Activated CD4-positive, CD25-positive, alpha-beta regulatory T cell treated with anti-CD3 and anti-CD28 coated beads, Interleukin-2, amount 50 U/mL, for 72 hours (primary cell): ENCODE data around the gene TKTL2.
"Not testable (repeated sequence)": the region's sequence is repeated elsewhere in the genome, so short reads cannot be mapped to it uniquely, and the experiment has no call there.

Source experiments
- DNase-seq: peaks from one replicate; pipeline ENCODE4 v3.0.0; 2021

TKTL2 gene

GRCh38 chr4:163473576-163473975 is at the start of gene TKTL2:
Gene TKTL2 (minus strand): TSS chr4:163473754. CDS start chr4:163473734, 20 bp downstream.
- DNase-seq, result no peak

- no peak for DNase-seq
Measured at GRCh38 chr4:163515198-163515597, 41.6 kb upstream of the TKTL2 start.

GRCh38 chr4:163505374-163505773 is 31.8 kb upstream of the TKTL2 start:
- DNase-seq, result no peak

- DNase-seq, result no peak
Measured at GRCh38 chr4:163500586-163500985, 27.0 kb upstream of the TKTL2 start.

- no peak for DNase-seq
Measured at GRCh38 chr4:163495900-163496299, 22.3 kb upstream of the TKTL2 start.

- peak; percentile 77 for DNase-seq
Measured at GRCh38 chr4:163494360-163495241, 21.0 kb upstream of the TKTL2 start, which contains the start of gene TMA16. Gene TMA16 (plus strand): TSS chr4:163494690. CDS start chr4:163494802, 112 bp downstream.

GRCh38 chr4:163493643-163494359 is 20.2 kb upstream of the TKTL2 start:
- DNase-seq, result no peak

GRCh38 chr4:163492951-163493504 is 19.5 kb upstream of the TKTL2 start:
- DNase-seq, result no peak

GRCh38 chr4:163489929-163490328 is 16.4 kb upstream of the TKTL2 start:
- no peak for DNase-seq

GRCh38 chr4:163486321-163486720 is 12.8 kb upstream of the TKTL2 start:
- DNase-seq, result no peak

GRCh38 chr4:163485589-163485988 is 12.0 kb upstream of the TKTL2 start:
- DNase-seq, result no peak

- DNase-seq, result no peak
Measured at GRCh38 chr4:163484906-163485305, 11.4 kb upstream of the TKTL2 start.

GRCh38 chr4:163482190-163482589 is 8.6 kb upstream of the TKTL2 start:
- no peak for DNase-seq

GRCh38 chr4:163476761-163477438 is 3.3 kb upstream of the TKTL2 start:
- DNase-seq, result no peak

GRCh38 chr4:163474027-163474426 is 473 bp upstream of the TKTL2 start:
- DNase-seq, result no peak

- DNase-seq, result no peak
Measured at GRCh38 chr4:163473130-163473529, 424 bp downstream of the TKTL2 start.

GRCh38 chr4:163470391-163470790 is 3.2 kb downstream of the TKTL2 start:
- DNase-seq, result no peak

GRCh38 chr4:163467082-163467770 is 6.3 kb downstream of the TKTL2 start:
- no peak for DNase-seq

- no peak for DNase-seq
Measured at GRCh38 chr4:163462556-163462955, 11.0 kb downstream of the TKTL2 start.

GRCh38 chr4:163448540-163449203 is 24.9 kb downstream of the TKTL2 start:
- DNase-seq, result no peak

- no peak for DNase-seq
Measured at GRCh38 chr4:163447481-163447880, 26.1 kb downstream of the TKTL2 start.

- DNase-seq, result not testable (repeated sequence)
Measured at GRCh38 chr4:163447023-163447422, 26.5 kb downstream of the TKTL2 start.
